ENCODE data around the gene PTPRM.
"Not testable (repeated sequence)": the region's sequence is repeated elsewhere in the genome, so short reads cannot be mapped to it uniquely, and the experiment has no call there.

Gene PTPRM

GRCh38 chr18:8049147-8049546, 482.0 kb downstream of the PTPRM start:
- TF ChIP-seq POLR2A (IDR thresholded peaks at IDR 0.05; ENCODE audit: low read depth, low read length) (no peak), TAF1 (IDR thresholded peaks at IDR 0.05; ENCODE audit: low read depth, low read length) (no peak), SPI1 (IDR thresholded peaks at IDR 0.05; ENCODE audit: low read depth, low read length) (no peak), PAX5 (IDR thresholded peaks at IDR 0.05; ENCODE audit: insufficient read depth, low read length, severe bottlenecking) (no peak)
- no peak for DNase-seq (ENCODE audit: insufficient read length, low spot score)
- FAIRE-seq = no peak

DNA sequence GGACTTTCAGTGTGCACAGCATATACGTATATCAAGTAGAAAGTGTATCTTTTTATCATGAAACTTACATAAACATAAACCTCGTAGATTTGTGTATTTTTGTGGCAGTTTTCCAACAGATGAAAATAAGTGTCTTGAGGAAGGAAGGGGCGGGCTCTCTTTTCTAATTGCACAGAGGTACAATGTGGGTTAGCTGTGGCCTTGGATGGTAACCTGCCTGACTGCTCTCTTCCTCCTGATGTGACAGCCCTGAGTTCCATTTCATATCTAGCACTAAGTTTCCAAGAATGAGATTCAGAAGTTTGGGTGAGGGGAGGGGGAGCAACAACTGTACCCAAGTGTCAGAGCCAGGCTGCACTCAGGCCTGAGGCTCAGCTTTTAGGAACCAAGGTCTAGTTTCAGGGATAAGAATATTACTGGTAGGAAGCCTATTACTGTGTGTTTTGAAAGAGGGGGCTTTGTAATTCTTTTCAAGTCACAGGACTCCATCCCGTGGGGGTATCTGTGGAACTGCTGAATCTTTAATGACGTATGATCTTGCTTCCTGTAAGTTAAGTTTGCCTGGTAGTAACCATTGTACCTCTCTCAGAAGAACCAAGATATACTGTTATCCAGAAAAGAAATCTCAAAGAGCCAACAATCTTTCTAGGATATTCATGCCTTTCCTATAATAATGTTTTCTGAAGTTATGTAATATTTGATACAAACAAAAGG, 483.7 kb downstream of the PTPRM start:
- DNase-seq (ENCODE audit: insufficient read length, low spot score) = no peak
- TF ChIP-seq SPI1 (IDR thresholded peaks at IDR 0.05; ENCODE audit: low read depth, low read length) = no peak
- TF ChIP-seq POLR2AphosphoS5 (IDR thresholded peaks at IDR 0.05; ENCODE audit: low read depth, low read length) = no peak
- no peak for TF ChIP-seq POU2F2 (IDR thresholded peaks at IDR 0.05; ENCODE audit: low read depth, low read length)
- TF ChIP-seq TAF1 (IDR thresholded peaks at IDR 0.05; ENCODE audit: low read depth, low read length) = no peak
- TF ChIP-seq PAX5 (IDR thresholded peaks at IDR 0.05; ENCODE audit: insufficient read depth, low read length, severe bottlenecking) = no peak

DNA sequence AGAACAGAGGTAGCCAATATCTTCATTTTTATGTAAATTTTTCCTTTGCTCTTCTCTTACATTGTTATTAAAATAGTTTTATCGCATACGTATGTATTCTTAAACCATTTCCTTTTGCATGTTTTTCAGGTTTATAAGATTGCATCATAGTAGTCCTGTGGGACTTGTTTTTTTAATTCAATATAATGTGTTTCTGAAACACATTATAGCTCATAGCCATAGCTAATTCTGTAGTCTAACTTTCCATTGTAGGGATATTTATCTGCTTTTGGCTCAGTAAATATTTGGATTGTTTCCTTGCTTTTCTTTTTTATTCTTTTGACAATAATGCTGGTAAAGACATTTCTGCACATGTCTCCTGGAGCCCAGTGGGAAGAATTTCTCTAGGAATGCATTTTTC, 484.3 kb downstream of the PTPRM start:
- FAIRE-seq (no peak), DNase-seq (ENCODE audit: insufficient read length, low spot score) (no peak)
- TF ChIP-seq POLR2AphosphoS5 (IDR thresholded peaks at IDR 0.05; ENCODE audit: low read depth, low read length) (no peak), PAX5 (IDR thresholded peaks at IDR 0.05; ENCODE audit: insufficient read depth, low read length, severe bottlenecking) (no peak), TAF1 (IDR thresholded peaks at IDR 0.05; ENCODE audit: low read depth, low read length) (no peak), POU2F2 (IDR thresholded peaks at IDR 0.05; ENCODE audit: low read depth, low read length) (no peak), POLR2A (IDR thresholded peaks at IDR 0.05; ENCODE audit: low read depth, low read length) (no peak), SPI1 (IDR thresholded peaks at IDR 0.05; ENCODE audit: low read depth, low read length) (no peak)

More for the DNA sequence above, 483.7 kb downstream of the PTPRM start:
- FAIRE-seq = no peak

DNA sequence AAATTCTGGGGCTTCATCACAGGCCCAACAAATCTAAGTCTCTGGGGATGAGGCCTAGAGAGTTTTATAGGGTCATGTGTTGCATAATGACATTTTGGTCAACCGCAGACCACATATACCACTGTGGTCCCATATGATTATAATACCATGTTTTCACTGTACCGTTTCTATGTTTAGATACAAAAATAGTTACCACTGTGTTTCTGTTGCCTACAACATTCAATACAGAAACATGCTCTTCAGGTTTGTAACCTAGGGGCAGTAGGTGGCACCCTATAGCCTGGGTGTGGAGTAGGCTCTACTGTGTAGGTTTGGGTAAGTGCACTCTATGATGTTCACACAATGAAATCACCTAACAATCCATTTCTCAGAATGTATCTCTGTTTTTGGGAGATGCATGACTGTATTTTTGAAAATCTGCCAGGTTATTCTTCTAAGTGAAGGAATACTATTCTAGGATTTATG, 485.2 kb downstream of the PTPRM start:
- FAIRE-seq (no peak), DNase-seq (ENCODE audit: insufficient read length, low spot score) (no peak)
- no peak for TF ChIP-seq SPI1 (IDR thresholded peaks at IDR 0.05; ENCODE audit: low read depth, low read length)
- TF ChIP-seq POLR2A (IDR thresholded peaks at IDR 0.05; ENCODE audit: low read depth, low read length) = no peak
- no peak for TF ChIP-seq POU2F2 (IDR thresholded peaks at IDR 0.05; ENCODE audit: low read depth, low read length)
- TF ChIP-seq TAF1 (IDR thresholded peaks at IDR 0.05; ENCODE audit: low read depth, low read length) = no peak
- no peak for TF ChIP-seq PAX5 (IDR thresholded peaks at IDR 0.05; ENCODE audit: insufficient read depth, low read length, severe bottlenecking)

DNA sequence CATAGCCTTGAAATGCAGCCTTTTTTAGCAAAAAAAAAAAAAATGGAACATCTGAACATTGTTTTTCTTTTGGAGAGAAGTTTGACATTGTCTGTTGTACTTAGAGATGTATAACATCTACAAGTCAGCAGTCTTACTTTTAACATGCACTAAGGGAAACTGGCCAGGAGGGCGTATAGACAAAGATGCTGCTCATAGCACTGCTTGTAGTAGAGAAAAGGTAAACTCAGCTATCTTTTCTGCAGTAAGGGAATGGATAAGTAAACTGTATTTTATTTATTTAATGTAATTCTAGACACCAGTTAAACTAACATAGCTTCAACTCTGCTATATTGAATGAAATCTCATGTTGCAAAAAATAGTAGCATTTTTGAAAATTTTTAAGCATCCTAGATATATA, 489.6 kb downstream of the PTPRM start:
- DNase-seq (ENCODE audit: insufficient read length, low spot score) = no peak
- TF ChIP-seq POLR2A (IDR thresholded peaks at IDR 0.05; ENCODE audit: low read depth, low read length) = no peak
- FAIRE-seq = no peak

- not testable (repeated sequence) for FAIRE-seq; DNase-seq (ENCODE audit: insufficient read length, low spot score)
Measured at GRCh38 chr18:8063152-8063551, 496.0 kb downstream of the PTPRM start.

GRCh38 chr18:8063733-8064132, 496.6 kb downstream of the PTPRM start:
- FAIRE-seq = no peak
- no peak for DNase-seq (ENCODE audit: insufficient read length, low spot score)
- TF ChIP-seq PAX5 (IDR thresholded peaks at IDR 0.05; ENCODE audit: insufficient read depth, low read length, severe bottlenecking) (no peak), TAF1 (IDR thresholded peaks at IDR 0.05; ENCODE audit: low read depth, low read length) (no peak), POLR2AphosphoS5 (IDR thresholded peaks at IDR 0.05; ENCODE audit: low read depth, low read length) (no peak), POLR2A (IDR thresholded peaks at IDR 0.05; ENCODE audit: low read depth, low read length) (no peak), POU2F2 (IDR thresholded peaks at IDR 0.05; ENCODE audit: low read depth, low read length) (no peak), SPI1 (IDR thresholded peaks at IDR 0.05; ENCODE audit: low read depth, low read length) (no peak)

GRCh38 chr18:8065284-8065683, 498.2 kb downstream of the PTPRM start:
- FAIRE-seq (no peak), DNase-seq (ENCODE audit: insufficient read length, low spot score) (no peak)
- TF ChIP-seq POLR2A (IDR thresholded peaks at IDR 0.05; ENCODE audit: low read depth, low read length) (no peak), PAX5 (IDR thresholded peaks at IDR 0.05; ENCODE audit: insufficient read depth, low read length, severe bottlenecking) (no peak), SPI1 (IDR thresholded peaks at IDR 0.05; ENCODE audit: low read depth, low read length) (no peak), TAF1 (IDR thresholded peaks at IDR 0.05; ENCODE audit: low read depth, low read length) (no peak), POLR2AphosphoS5 (IDR thresholded peaks at IDR 0.05; ENCODE audit: low read depth, low read length) (no peak), POU2F2 (IDR thresholded peaks at IDR 0.05; ENCODE audit: low read depth, low read length) (no peak)

GRCh38 chr18:8065773-8066172, 498.7 kb downstream of the PTPRM start:
- TF ChIP-seq POLR2A (IDR thresholded peaks at IDR 0.05; ENCODE audit: low read depth, low read length) (no peak), POLR2AphosphoS5 (IDR thresholded peaks at IDR 0.05; ENCODE audit: low read depth, low read length) (no peak), SPI1 (IDR thresholded peaks at IDR 0.05; ENCODE audit: low read depth, low read length) (no peak), PAX5 (IDR thresholded peaks at IDR 0.05; ENCODE audit: insufficient read depth, low read length, severe bottlenecking) (no peak), POU2F2 (IDR thresholded peaks at IDR 0.05; ENCODE audit: low read depth, low read length) (no peak), TAF1 (IDR thresholded peaks at IDR 0.05; ENCODE audit: low read depth, low read length) (no peak)
- FAIRE-seq = no peak
- no peak for DNase-seq (ENCODE audit: insufficient read length, low spot score)

DNA sequence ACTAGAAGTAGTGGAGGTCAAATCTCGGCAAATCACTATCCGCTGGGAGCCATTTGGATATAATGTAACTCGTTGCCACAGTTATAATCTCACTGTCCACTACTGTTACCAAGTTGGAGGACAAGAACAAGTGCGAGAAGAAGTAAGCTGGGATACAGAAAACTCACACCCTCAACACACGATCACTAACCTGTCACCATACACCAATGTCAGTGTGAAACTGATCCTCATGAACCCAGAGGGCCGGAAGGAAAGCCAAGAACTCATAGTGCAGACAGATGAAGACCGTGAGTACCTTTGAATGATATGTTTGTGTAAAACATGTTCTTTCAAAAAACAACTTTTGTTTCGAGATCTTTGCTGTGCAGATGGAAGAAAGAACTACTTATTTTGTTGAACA, 502.6 kb downstream of the PTPRM start:
- TF ChIP-seq TAF1 (IDR thresholded peaks at IDR 0.05; ENCODE audit: low read depth, low read length) = no peak
- no peak for TF ChIP-seq POU2F2 (IDR thresholded peaks at IDR 0.05; ENCODE audit: low read depth, low read length)
- TF ChIP-seq POLR2A (IDR thresholded peaks at IDR 0.05; ENCODE audit: low read depth, low read length) = no peak
- DNase-seq (ENCODE audit: insufficient read length, low spot score) (no peak), FAIRE-seq (no peak)

DNA sequence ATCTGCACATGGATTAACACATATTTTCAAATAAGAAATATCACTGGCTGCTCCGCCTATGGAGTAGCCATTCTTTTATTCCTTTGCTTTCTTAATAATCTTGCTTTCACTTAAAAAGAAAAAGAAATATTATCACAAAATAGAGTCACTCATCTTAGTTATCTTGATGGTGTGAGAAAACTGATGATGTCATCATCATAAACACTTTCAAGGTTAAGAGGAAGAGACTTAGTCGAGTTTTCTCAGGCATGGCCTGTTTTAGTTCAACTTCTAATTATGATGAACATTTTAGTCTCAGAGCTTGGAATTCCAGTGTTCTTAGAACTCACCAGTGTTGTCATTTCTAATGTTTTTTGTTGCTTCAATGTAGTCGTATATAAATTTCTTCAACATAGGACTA, 506.1 kb downstream of the PTPRM start:
- TF ChIP-seq POLR2A (IDR thresholded peaks at IDR 0.05; ENCODE audit: low read depth, low read length) (no peak), SPI1 (IDR thresholded peaks at IDR 0.05; ENCODE audit: low read depth, low read length) (no peak), POU2F2 (IDR thresholded peaks at IDR 0.05; ENCODE audit: low read depth, low read length) (no peak), POLR2AphosphoS5 (IDR thresholded peaks at IDR 0.05; ENCODE audit: low read depth, low read length) (no peak)
- FAIRE-seq (no peak), DNase-seq (ENCODE audit: insufficient read length, low spot score) (no peak)

Data from GM12891 (cell line).